ENCODE data around the gene CCDC33. TPM values are rescaled to one million over a fixed set of nuclear protein-coding genes. Genes with fewer than 3 reads are reported as not detected.

Gene CCDC33
- total and polyA plus RNA-seq, 10 of the 15 experiments (the other 5 are each of a cell fraction or from before 2014, with no cell fraction given) = 0.57 to 5.8 (median 4.3) TPM

DNA sequence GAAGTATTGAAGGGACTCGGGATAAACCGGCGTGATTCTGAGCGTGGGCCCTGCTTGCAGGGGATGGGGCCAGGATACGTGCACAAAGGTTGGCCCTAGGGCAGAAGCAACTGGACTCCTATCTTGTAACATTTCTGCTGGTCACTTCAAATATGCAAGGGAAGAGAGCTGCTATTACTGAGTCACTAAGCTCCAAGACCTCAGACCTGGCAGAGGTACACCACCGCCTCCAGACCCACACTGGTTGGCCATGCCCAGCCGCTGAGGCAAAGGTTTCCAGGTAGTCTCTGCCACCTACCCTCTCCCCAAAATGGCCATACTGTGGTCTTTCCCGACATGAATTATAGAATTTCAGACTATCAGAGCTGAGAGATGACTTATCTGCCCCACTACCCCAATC is 20.2 kb upstream of the CCDC33 start:
- ChIA-PET CTCF (no interaction called here), SMC1A (ENCODE audit: uncharacterized antibody, unreplicated experiment) (no interaction called here), POLR2A (no interaction called here), RAD21 (ENCODE audit: unreplicated experiment) (interaction anchor here (1.7 kb wide), 1 partner anchor 20 kb away, joined by 8 read pairs; the partner anchor contains the start of gene CCDC33)
- TF ChIP-seq CBX3 (IDR thresholded peaks at IDR 0.05; ENCODE audit: borderline replicate concordance, low read depth) = no peak
- no peak for TF ChIP-seq JUNB (IDR thresholded peaks at IDR 0.05)
- TF ChIP-seq, protein P1, sequence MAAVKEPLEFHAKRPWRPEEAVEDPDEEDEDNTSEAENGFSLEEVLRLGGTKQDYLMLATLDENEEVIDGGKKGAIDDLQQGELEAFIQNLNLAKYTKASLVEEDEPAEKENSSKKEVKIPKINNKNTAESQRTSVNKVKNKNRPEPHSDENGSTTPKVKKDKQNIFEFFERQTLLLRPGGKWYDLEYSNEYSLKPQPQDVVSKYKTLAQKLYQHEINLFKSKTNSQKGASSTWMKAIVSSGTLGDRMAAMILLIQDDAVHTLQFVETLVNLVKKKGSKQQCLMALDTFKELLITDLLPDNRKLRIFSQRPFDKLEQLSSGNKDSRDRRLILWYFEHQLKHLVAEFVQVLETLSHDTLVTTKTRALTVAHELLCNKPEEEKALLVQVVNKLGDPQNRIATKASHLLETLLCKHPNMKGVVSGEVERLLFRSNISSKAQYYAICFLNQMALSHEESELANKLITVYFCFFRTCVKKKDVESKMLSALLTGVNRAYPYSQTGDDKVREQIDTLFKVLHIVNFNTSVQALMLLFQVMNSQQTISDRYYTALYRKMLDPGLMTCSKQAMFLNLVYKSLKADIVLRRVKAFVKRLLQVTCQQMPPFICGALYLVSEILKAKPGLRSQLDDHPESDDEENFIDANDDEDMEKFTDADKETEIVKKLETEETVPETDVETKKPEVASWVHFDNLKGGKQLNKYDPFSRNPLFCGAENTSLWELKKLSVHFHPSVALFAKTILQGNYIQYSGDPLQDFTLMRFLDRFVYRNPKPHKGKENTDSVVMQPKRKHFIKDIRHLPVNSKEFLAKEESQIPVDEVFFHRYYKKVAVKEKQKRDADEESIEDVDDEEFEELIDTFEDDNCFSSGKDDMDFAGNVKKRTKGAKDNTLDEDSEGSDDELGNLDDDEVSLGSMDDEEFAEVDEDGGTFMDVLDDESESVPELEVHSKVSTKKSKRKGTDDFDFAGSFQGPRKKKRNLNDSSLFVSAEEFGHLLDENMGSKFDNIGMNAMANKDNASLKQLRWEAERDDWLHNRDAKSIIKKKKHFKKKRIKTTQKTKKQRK (IDR thresholded peaks at IDR 0.05; ENCODE audit: low read depth, low read length) = no peak
- TF ChIP-seq, protein P2, sequence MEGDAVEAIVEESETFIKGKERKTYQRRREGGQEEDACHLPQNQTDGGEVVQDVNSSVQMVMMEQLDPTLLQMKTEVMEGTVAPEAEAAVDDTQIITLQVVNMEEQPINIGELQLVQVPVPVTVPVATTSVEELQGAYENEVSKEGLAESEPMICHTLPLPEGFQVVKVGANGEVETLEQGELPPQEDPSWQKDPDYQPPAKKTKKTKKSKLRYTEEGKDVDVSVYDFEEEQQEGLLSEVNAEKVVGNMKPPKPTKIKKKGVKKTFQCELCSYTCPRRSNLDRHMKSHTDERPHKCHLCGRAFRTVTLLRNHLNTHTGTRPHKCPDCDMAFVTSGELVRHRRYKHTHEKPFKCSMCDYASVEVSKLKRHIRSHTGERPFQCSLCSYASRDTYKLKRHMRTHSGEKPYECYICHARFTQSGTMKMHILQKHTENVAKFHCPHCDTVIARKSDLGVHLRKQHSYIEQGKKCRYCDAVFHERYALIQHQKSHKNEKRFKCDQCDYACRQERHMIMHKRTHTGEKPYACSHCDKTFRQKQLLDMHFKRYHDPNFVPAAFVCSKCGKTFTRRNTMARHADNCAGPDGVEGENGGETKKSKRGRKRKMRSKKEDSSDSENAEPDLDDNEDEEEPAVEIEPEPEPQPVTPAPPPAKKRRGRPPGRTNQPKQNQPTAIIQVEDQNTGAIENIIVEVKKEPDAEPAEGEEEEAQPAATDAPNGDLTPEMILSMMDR (IDR thresholded peaks at IDR 0.05 in 2 of 3, conservative IDR thresholded peaks at IDR 0.05 in 1 of 3; ENCODE audit: control insufficient read depth in 2 of 3, extremely low read depth in 1 of 3, insufficient read depth in 1 of 3, low read depth in 3 of 3, low read length in 3 of 3) = no peak
- no peak for TF ChIP-seq NR2C1 (IDR thresholded peaks at IDR 0.05)
- no peak for TF ChIP-seq TAF1 (IDR thresholded peaks at IDR 0.05; ENCODE audit: borderline replicate concordance, low read depth, low read length)
- TF ChIP-seq CBFB (IDR thresholded peaks at IDR 0.05; ENCODE audit: low read depth) = no peak
- TF ChIP-seq MYB (IDR thresholded peaks at IDR 0.05; ENCODE audit: borderline replicate concordance, low read depth, low read length) = no peak
- TF ChIP-seq EZH2 (IDR thresholded peaks at IDR 0.05; ENCODE audit: borderline replicate concordance, control insufficient read depth, low read depth, low read length) = no peak
- no peak for TF ChIP-seq POLR2AphosphoS5 (IDR thresholded peaks at IDR 0.05; ENCODE audit: low read length)
- TF ChIP-seq ZNF24 (IDR thresholded peaks at IDR 0.05) = no peak
- TF ChIP-seq PAX8 (IDR thresholded peaks at IDR 0.05) = no peak
- no peak for TF ChIP-seq ATF7 (IDR thresholded peaks at IDR 0.05; ENCODE audit: low read depth)
- intact Hi-C loops (cut with micrococcal nuclease; ENCODE audit: unreplicated experiment) = no loop called here
- Histone ChIP-seq H3K4me1 (ENCODE audit: control insufficient read depth, insufficient read depth, low read length) (peaks cover 33% of the 10 kb centered on the region), H4K20me1 (ENCODE audit: control insufficient read depth, insufficient read depth) (no peaks in the 10 kb centered on the region), H3K79me2 (ENCODE audit: control insufficient read depth, insufficient read depth, low read length) (no peaks in the 10 kb centered on the region), H3K27me3 (replicated peaks in 1 of 2; ENCODE audit: control insufficient read depth in 2 of 2, insufficient read depth in 2 of 2, low read length in 1 of 2) (no peaks in the 10 kb centered on the region), H3K9ac (ENCODE audit: control insufficient read depth, insufficient read depth, low read length) (no peak overlapping the region), H3K36me3 (ENCODE audit: control insufficient read depth in 2 of 2, insufficient read depth in 2 of 2, low read length in 1 of 2) (no peaks in the 10 kb centered on the region), H3K27ac (ENCODE audit: control insufficient read depth, insufficient read depth) (no peak overlapping the region), H3K9me3 (replicated peaks; ENCODE audit: control insufficient read depth, insufficient read depth, low read length) (no peaks in the 10 kb centered on the region), H3K4me3 (no peak overlapping the region), H2AFZ (ENCODE audit: control insufficient read depth, low read depth, low read length) (no peak overlapping the region), H3K4me2 (ENCODE audit: control insufficient read depth, insufficient read depth) (no peak overlapping the region)
- WGBS (ENCODE audit: insufficient coverage, insufficient replicate concordance, low lambda C conversion rate, missing lambda C conversion rate) = 77% methylated on average over 8 of the region's 8 CpGs
- in situ Hi-C loops (cut with MboI) = no loop called here
- ATAC-seq (no peak), FAIRE-seq (no peak), DNase-seq (ENCODE audit: low read depth, low spot score) (no peak)
- BruUV-seq (replicated peaks) = no TSS peak

Data from GM12878 (cell line).